PC-9 (cell line): ENCODE data around the gene TMEM179. TPM values are rescaled to one million over a fixed set of nuclear protein-coding genes. Genes with fewer than 3 reads are reported as not detected.

Source experiments
- BruUV-seq: library from RNA; stranded (reverse); fragments of 400-500 nt; replicated peaks from 2 replicates; lab custom pipeline; 2021; lab: Mats Ljungman, UMichigan
- CTCF ChIA-PET: fragments of 300-600 bp; sonication (Branson Sonifier 250); formaldehyde crosslinking; loops from one replicate; lab custom pipeline; 2022; ENCODE audit warnings: antibody characterized with exemption; lab: Charles Lee
- POLR2A ChIA-PET: fragments of 300-600 bp; sonication (Branson Sonifier 250); formaldehyde crosslinking; loops from one replicate; lab custom pipeline; 2022; ENCODE audit warnings: antibody characterized with exemption; ENCODE audit not compliant: unreplicated experiment; lab: Charles Lee
- DNase-seq, 2 experiments: peaks; one replicate each; pipeline versions ENCODE4 v3.0.0 to v3.0.0-alpha.2; 2015 to 2022; ENCODE audit warnings: mixed read lengths in 1 of 2
- H2AFZ ChIP-seq: fragments of 200-600 bp; sonication (generic); 2 replicates; pipeline ENCODE4 v1.8.1; 2017; ENCODE audit warnings: antibody characterized with exemption
- H3F3A ChIP-seq: fragments of 200-600 bp; sonication (generic); 2 replicates; pipeline ENCODE4 v1.8.1; 2017; ENCODE audit warnings: antibody characterized with exemption, mild to moderate bottlenecking, low read depth; ENCODE audit not compliant: insufficient read depth
- H3K27ac ChIP-seq: fragments of 200-600 bp; sonication (generic); 2 replicates; pipeline ENCODE4 v1.6.1; 2016; ENCODE audit warnings: mixed run types
- H3K27me3 ChIP-seq: fragments of 200-600 bp; sonication (generic); 2 replicates; pipeline ENCODE4 v1.6.1; 2016; ENCODE audit warnings: low read depth, mixed run types; ENCODE audit not compliant: insufficient read depth
- H3K36me3 ChIP-seq: fragments of 200-600 bp; sonication (generic); 2 replicates; pipeline ENCODE4 v1.6.1; 2016; ENCODE audit warnings: low read depth, mixed run types
- H3K4me1 ChIP-seq: fragments of 200-600 bp; sonication (generic); replicated peaks from 2 replicates; pipeline ENCODE4 v1.6.1; 2016; ENCODE audit warnings: mixed run types; ENCODE audit not compliant: insufficient read depth
- H3K4me2 ChIP-seq: fragments of 200-600 bp; sonication (generic); 2 replicates; pipeline ENCODE4 v1.6.1; 2017; ENCODE audit warnings: mixed run types
- H3K4me3 ChIP-seq: fragments of 200-600 bp; sonication (generic); 2 replicates; pipeline ENCODE4 v1.6.1; 2016; ENCODE audit warnings: mixed run types
- H3K79me2 ChIP-seq: fragments of 200-600 bp; sonication (generic); 2 replicates; pipeline ENCODE4 v1.6.1; 2017; ENCODE audit warnings: low read depth, mixed run types
- H3K9me2 ChIP-seq: fragments of 200-600 bp; sonication (generic); 2 replicates; pipeline ENCODE4 v1.8.1; 2017; ENCODE audit warnings: mild to moderate bottlenecking; ENCODE audit not compliant: insufficient read depth
- H3K9me3 ChIP-seq: fragments of 200-600 bp; sonication (generic); 2 replicates; pipeline ENCODE4 v1.8.1; 2016; ENCODE audit warnings: low read depth; ENCODE audit not compliant: insufficient read depth
- H4K20me1 ChIP-seq: fragments of 200-600 bp; sonication (generic); 2 replicates; pipeline ENCODE4 v1.8.1; 2017; ENCODE audit not compliant: insufficient read depth
- CTCF ChIP-seq: fragments of 200-600 bp; sonication (generic); conservative IDR thresholded peaks from 2 replicates; pipeline ENCODE4 v1.6.1; 2017; ENCODE audit warnings: mixed run types, antibody characterized with exemption, mild to moderate bottlenecking, moderate library complexity
- EZH2 ChIP-seq: fragments of 200-600 bp; sonication (generic); IDR thresholded peaks from 2 replicates; pipeline ENCODE4 v1.8.0; 2017; ENCODE audit warnings: antibody characterized with exemption, low read depth
- intact Hi-C: fragments of 100-400 bp; cut with micrococcal nuclease; formaldehyde crosslinking; loops from one replicate; pipeline ENCODE4 v1.10.0; 2022; ENCODE audit not compliant: unreplicated experiment
- total RNA-seq: library from RNA; stranded (reverse); gene quantifications from 2 replicates; pipeline ENCODE4 v1.2.3, GENCODE V29; 2021

Gene TMEM179
- total RNA-seq, 1 experiment from 2014 or later, result not detected

GRCh38 chr14:104557766-104558165 lies 46.8 kb downstream of the TMEM179 start:
- intact Hi-C loops, result no loop called here
- Histone ChIP-seq H3K4me3 (no peak overlapping the region), H2AFZ (no peak overlapping the region), H3K36me3 (no peaks in the 10 kb centered on the region), H3K4me2 (no peak overlapping the region), H3K27me3 (peaks cover 100% of the 10 kb centered on the region), H4K20me1 (no peaks in the 10 kb centered on the region), H3K9me3 (no peaks in the 10 kb centered on the region), H3K9me2 (no peaks in the 10 kb centered on the region), H3K27ac (no peak overlapping the region), H3K4me1 (no peaks in the 10 kb centered on the region), H3K79me2 (no peaks in the 10 kb centered on the region), H3F3A (no peaks in the 10 kb centered on the region)
- no peak for TF ChIP-seq EZH2
- TF ChIP-seq CTCF, result no peak
- no peak for DNase-seq
- no TSS peak for BruUV-seq
- POLR2A ChIA-PET, result no interaction called here
- CTCF ChIA-PET, result interaction anchor here (0.6 kb wide), 1 partner anchor 398 kb away, joined by 3 read pairs; no protein-coding TSS in a partner anchor

- intact Hi-C loops, result no loop called here
- H4K20me1 ChIP-seq, result no peaks in the 10 kb centered on the region
- peaks cover 100% of the 10 kb centered on the region for H3K27me3 ChIP-seq
- no peak for DNase-seq
- no peaks in the 10 kb centered on the region for H3K36me3 ChIP-seq
- H3K4me3 ChIP-seq, result no peak overlapping the region
- H3K4me1 ChIP-seq, result no peaks in the 10 kb centered on the region
- POLR2A ChIA-PET, result no interaction called here
- BruUV-seq, result no TSS peak
- H3K9me3 ChIP-seq, result no peaks in the 10 kb centered on the region
- no peak overlapping the region for H3K27ac ChIP-seq
- TF ChIP-seq CTCF (no peak), EZH2 (no peak)
- H2AFZ ChIP-seq, result no peak overlapping the region
- H3F3A ChIP-seq, result no peaks in the 10 kb centered on the region
- no peaks in the 10 kb centered on the region for H3K79me2 ChIP-seq
- H3K9me2 ChIP-seq, result no peaks in the 10 kb centered on the region
- no peak overlapping the region for H3K4me2 ChIP-seq
- CTCF ChIA-PET, result interaction anchor here (0.6 kb wide), 1 partner anchor 397 kb away, joined by 3 read pairs; no protein-coding TSS in a partner anchor
Measured at GRCh38 chr14:104557086-104557485, 47.5 kb downstream of the TMEM179 start.

- Histone ChIP-seq H3F3A (no peaks in the 10 kb centered on the region), H4K20me1 (no peaks in the 10 kb centered on the region), H2AFZ (no peak overlapping the region), H3K4me2 (no peak overlapping the region), H3K27me3 (peaks cover 100% of the 10 kb centered on the region), H3K4me1 (no peaks in the 10 kb centered on the region), H3K36me3 (no peaks in the 10 kb centered on the region), H3K4me3 (no peak overlapping the region), H3K27ac (no peak overlapping the region), H3K79me2 (no peaks in the 10 kb centered on the region), H3K9me3 (no peaks in the 10 kb centered on the region), H3K9me2 (no peaks in the 10 kb centered on the region)
- BruUV-seq, result no TSS peak
- no peak for DNase-seq
- TF ChIP-seq CTCF (no peak), EZH2 (no peak)
- ChIA-PET CTCF (no interaction called here), POLR2A (no interaction called here)
- intact Hi-C loops, result no loop called here
Measured at GRCh38 chr14:104556256-104557021, 48.1 kb downstream of the TMEM179 start.
